OCI-LY7 (cell line): Measurements from ENCODE around the gene LPAR3. TPM values are rescaled to one million over a fixed set of nuclear protein-coding genes. Genes with fewer than 3 reads are reported as not detected.

Experiments
- BruUV-seq: library from RNA; stranded (reverse); fragments of 400-500 nt; replicated peaks from 2 replicates; lab custom pipeline; 2021; lab: Mats Ljungman, UMichigan
- CTCF ChIA-PET: fragments of 300-600 bp; sonication (Branson Sonifier 250); formaldehyde crosslinking; loops from one replicate; lab custom pipeline; 2022; ENCODE audit warnings: antibody characterized with exemption; ENCODE audit not compliant: unreplicated experiment; lab: Charles Lee
- POLR2A ChIA-PET: fragments of 300-600 bp; sonication (Branson Sonifier 250); formaldehyde crosslinking; loops from one replicate; lab custom pipeline; 2022; ENCODE audit warnings: antibody characterized with exemption; lab: Charles Lee
- DNase-seq: peaks from one replicate; pipeline ENCODE4 v3.0.0-alpha.2; 2015; ENCODE audit warnings: low spot score
- H2AFZ ChIP-seq: fragments of 200-600 bp; sonication (generic), shearing (Covaris generic); 2 replicates; pipeline ENCODE4 v1.6.1; 2014; ENCODE audit warnings: mild to moderate bottlenecking, antibody characterized with exemption, low read length, moderate library complexity
- H3K27ac ChIP-seq: fragments of 200-600 bp; sonication (generic); 2 replicates; pipeline ENCODE4 v1.5.1; 2014; ENCODE audit warnings: mixed run types, low read depth, mild to moderate bottlenecking, moderate library complexity, low read length, inconsistent platforms; ENCODE audit not compliant: poor library complexity, severe bottlenecking
- H3K36me3 ChIP-seq: fragments of 200-600 bp; sonication (generic); 2 replicates; pipeline ENCODE4 v1.6.1; 2014; ENCODE audit warnings: mild to moderate bottlenecking, antibody characterized with exemption, low read length, moderate library complexity, mixed read lengths; ENCODE audit not compliant: insufficient read depth
- H3K4me1 ChIP-seq: fragments of 200-600 bp; sonication (generic); 2 replicates; pipeline ENCODE4 v1.5.1; 2014; ENCODE audit warnings: mild to moderate bottlenecking, low read length; ENCODE audit not compliant: insufficient read depth, poor library complexity, severe bottlenecking
- H3K4me2 ChIP-seq: fragments of 200-600 bp; sonication (generic); 2 replicates; pipeline ENCODE4 v1.6.1; 2014; ENCODE audit warnings: mild to moderate bottlenecking, low read length
- H3K4me3 ChIP-seq: fragments of 200-600 bp; sonication (generic); 2 replicates; pipeline ENCODE4 v1.5.1; 2014; ENCODE audit warnings: mild to moderate bottlenecking, low read depth, low read length; ENCODE audit not compliant: poor library complexity, severe bottlenecking
- H3K79me2 ChIP-seq: fragments of 200-600 bp; sonication (generic); 2 replicates; pipeline ENCODE4 v1.6.1; 2016; ENCODE audit warnings: low read depth, mild to moderate bottlenecking, low read length, moderate library complexity, mixed read lengths; ENCODE audit not compliant: insufficient read depth
- H3K9me2 ChIP-seq: fragments of 200-600 bp; sonication (generic); 2 replicates; pipeline ENCODE4 v1.6.1; 2016; ENCODE audit warnings: mild to moderate bottlenecking, low read length, mixed read lengths; ENCODE audit not compliant: insufficient read depth
- H3K9me3 ChIP-seq: fragments of 200-600 bp; sonication (generic); 2 replicates; pipeline ENCODE4 v1.6.1; 2014; ENCODE audit warnings: mild to moderate bottlenecking, mixed run types, low read length, mixed read lengths
- H4K20me1 ChIP-seq: fragments of 200-600 bp; sonication (generic); 2 replicates; pipeline ENCODE4 v1.6.1; 2014; ENCODE audit warnings: mild to moderate bottlenecking, antibody characterized with exemption, low read length, moderate library complexity, mixed read lengths; ENCODE audit not compliant: insufficient read depth
- EZH2phosphoT487 ChIP-seq: fragments of 200-600 bp; sonication (generic); IDR thresholded peaks from 2 replicates; pipeline ENCODE4 v1.6.1; 2018; ENCODE audit warnings: low read depth, borderline replicate concordance, mild to moderate bottlenecking, mixed run types, antibody characterized with exemption, low read length, moderate library complexity, mixed read lengths
- intact Hi-C: fragments of 100-400 bp; cut with micrococcal nuclease; formaldehyde crosslinking; loops from one replicate; pipeline ENCODE4 v1.10.0; 2022; ENCODE audit not compliant: unreplicated experiment
- total RNA-seq, 2 experiments: library from RNA; depleted of rRNA in 1 of 2; stranded (reverse); fragments of >200 nt in 1 of 2; shearing (Covaris generic) in 1 of 2; gene quantifications; 2 replicates each; pipeline ENCODE4 v1.2.3, GENCODE V29; 2014 to 2022
- TF ChIP-seq, protein P1 (sequence below): fragments of 200-600 bp; sonication (generic); conservative IDR thresholded peaks from 2 replicates; pipeline ENCODE4 v1.5.1; 2014; ENCODE audit warnings: mild to moderate bottlenecking, antibody characterized with exemption, low read length, moderate library complexity, mixed read lengths

LPAR3 gene
- total RNA-seq, 2 experiments from 2014 or later: not detected

- no peaks in the 10 kb centered on the region for H3K9me2 ChIP-seq
- no peaks in the 10 kb centered on the region for H4K20me1 ChIP-seq
- no peaks in the 10 kb centered on the region for H3K4me1 ChIP-seq
- no TSS peak for BruUV-seq
- intact Hi-C loops: no loop called here
- H3K4me3 ChIP-seq: no peak overlapping the region
- H2AFZ ChIP-seq: no peak overlapping the region
- no peak overlapping the region for H3K27ac ChIP-seq
- ChIA-PET CTCF (no interaction called here), POLR2A (interaction anchor here (0.6 to 1.3 kb wide), 2 partner anchors 9 to 45 kb away, joined by 3 to 6 read pairs; no protein-coding TSS in a partner anchor)
- TF ChIP-seq, protein P1, sequence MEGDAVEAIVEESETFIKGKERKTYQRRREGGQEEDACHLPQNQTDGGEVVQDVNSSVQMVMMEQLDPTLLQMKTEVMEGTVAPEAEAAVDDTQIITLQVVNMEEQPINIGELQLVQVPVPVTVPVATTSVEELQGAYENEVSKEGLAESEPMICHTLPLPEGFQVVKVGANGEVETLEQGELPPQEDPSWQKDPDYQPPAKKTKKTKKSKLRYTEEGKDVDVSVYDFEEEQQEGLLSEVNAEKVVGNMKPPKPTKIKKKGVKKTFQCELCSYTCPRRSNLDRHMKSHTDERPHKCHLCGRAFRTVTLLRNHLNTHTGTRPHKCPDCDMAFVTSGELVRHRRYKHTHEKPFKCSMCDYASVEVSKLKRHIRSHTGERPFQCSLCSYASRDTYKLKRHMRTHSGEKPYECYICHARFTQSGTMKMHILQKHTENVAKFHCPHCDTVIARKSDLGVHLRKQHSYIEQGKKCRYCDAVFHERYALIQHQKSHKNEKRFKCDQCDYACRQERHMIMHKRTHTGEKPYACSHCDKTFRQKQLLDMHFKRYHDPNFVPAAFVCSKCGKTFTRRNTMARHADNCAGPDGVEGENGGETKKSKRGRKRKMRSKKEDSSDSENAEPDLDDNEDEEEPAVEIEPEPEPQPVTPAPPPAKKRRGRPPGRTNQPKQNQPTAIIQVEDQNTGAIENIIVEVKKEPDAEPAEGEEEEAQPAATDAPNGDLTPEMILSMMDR: no peak
- no peak for TF ChIP-seq EZH2phosphoT487
- H3K79me2 ChIP-seq: no peaks in the 10 kb centered on the region
- no peak overlapping the region for H3K4me2 ChIP-seq
- no peaks in the 10 kb centered on the region for H3K36me3 ChIP-seq
- H3K9me3 ChIP-seq: no peaks in the 10 kb centered on the region
- no peak for DNase-seq
These were observed 31.5 kb downstream of the LPAR3 start for GRCh38 chr1:84861516-84861915.

- Histone ChIP-seq H2AFZ (no peak overlapping the region), H3K4me2 (no peak overlapping the region), H3K4me1 (no peaks in the 10 kb centered on the region), H3K27ac (no peak overlapping the region), H3K36me3 (no peaks in the 10 kb centered on the region), H3K79me2 (no peaks in the 10 kb centered on the region), H3K9me2 (no peaks in the 10 kb centered on the region), H3K9me3 (no peaks in the 10 kb centered on the region), H3K4me3 (no peak overlapping the region), H4K20me1 (no peaks in the 10 kb centered on the region)
- ChIA-PET POLR2A (no interaction called here), CTCF (interaction anchor here (1.0 kb wide), 1 partner anchor 16 kb away, joined by 3 read pairs; no protein-coding TSS in a partner anchor)
- BruUV-seq: no TSS peak
- no peak for TF ChIP-seq EZH2phosphoT487
- TF ChIP-seq, protein P1: no peak
- no peak for DNase-seq
- intact Hi-C loops: no loop called here
These were observed 33.1 kb downstream of the LPAR3 start for GRCh38 chr1:84859866-84860265.

DNA sequence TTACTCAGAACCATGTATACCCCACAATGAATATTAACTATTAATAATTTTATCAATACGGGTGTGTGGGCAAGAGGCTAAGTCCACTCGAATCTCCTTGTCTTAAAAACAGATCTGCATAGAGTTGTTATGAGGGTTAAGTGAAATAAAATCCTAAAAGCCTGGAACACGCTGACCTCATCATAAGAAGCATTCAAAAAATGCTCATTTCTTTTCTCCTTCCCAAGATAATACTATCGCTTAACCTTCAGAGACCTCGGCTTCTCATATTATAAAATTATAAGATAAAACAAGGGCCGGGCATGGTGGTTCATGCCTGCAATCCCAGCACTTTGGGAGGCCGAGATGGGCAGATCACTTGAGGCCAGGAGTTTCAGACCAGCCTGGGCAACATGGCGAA lies 35.1 kb downstream of the LPAR3 start:
- no peaks in the 10 kb centered on the region for H3K9me3 ChIP-seq
- no peaks in the 10 kb centered on the region for H3K79me2 ChIP-seq
- BruUV-seq: no TSS peak
- no peaks in the 10 kb centered on the region for H3K9me2 ChIP-seq
- DNase-seq: no peak
- H2AFZ ChIP-seq: no peak overlapping the region
- ChIA-PET CTCF (no interaction called here), POLR2A (interaction anchor here (0.6 to 1.5 kb wide), 2 partner anchors 16 to 132 kb away, joined by 3 read pairs; no protein-coding TSS in a partner anchor)
- intact Hi-C loops: no loop called here
- peaks cover 10% of the 10 kb centered on the region for H3K4me1 ChIP-seq
- H3K27ac ChIP-seq: no peak overlapping the region
- no peaks in the 10 kb centered on the region for H4K20me1 ChIP-seq
- no peak overlapping the region for H3K4me2 ChIP-seq
- no peaks in the 10 kb centered on the region for H3K36me3 ChIP-seq
- H3K4me3 ChIP-seq: no peak overlapping the region
- TF ChIP-seq, protein P1: no peak
- TF ChIP-seq EZH2phosphoT487: no peak
